A549 (cell line): ENCODE results near the gene ANKS1B. TPM values are rescaled to one million over a fixed set of nuclear protein-coding genes. Genes with fewer than 3 reads are reported as not detected.

Experiments used
- ATAC-seq, 2 experiments: fragments of 200-7000 bp in 1 of 2; fragments of >200 bp in 1 of 2; cut with Nextera tagmentation in 1 of 2; cut with Tn5 transposase in 1 of 2; 3 replicates each; pipeline versions ENCODE4 v1.8.0 to v1.9.1; 2018 to 2020; ENCODE audit warnings: mild to moderate bottlenecking in 1 of 2, moderate library complexity in 1 of 2
- CTCF ChIA-PET: fragments of 300-600 bp; sonication (Branson Sonifier 250); formaldehyde crosslinking; extraction: SDS; loops from one replicate; lab custom pipeline; 2021; ENCODE audit warnings: antibody characterized with exemption, inconsistent platforms; lab: Yijun Ruan, JAX
- POLR2A ChIA-PET: fragments of 350-600 bp; formaldehyde crosslinking; extraction: SDS; loops from one replicate; lab custom pipeline; 2021; ENCODE audit warnings: antibody characterized with exemption, inconsistent platforms; lab: Yijun Ruan, JAX
- DNase-seq, 2 experiments: peaks; one replicate each; pipeline versions ENCODE4 v3.0.0 to v3.0.0-alpha.2; 2011 to 2016; ENCODE audit warnings: low read depth in 1 of 2, low spot score in 1 of 2
- FAIRE-seq: peaks from 2 replicates; lab custom pipeline; 2011; peaks lifted over from hg19 to GRCh38; lab: Jason Lieb, UNC
- H3K27ac ChIP-seq, 2 experiments: fragments of >200 bp; sonication (Bioruptor Twin); formaldehyde crosslinking; 3 replicates each; pipeline ENCODE4 v1.5.1; 2016 to 2017
- H3K4me1 ChIP-seq: fragments of >200 bp; sonication (Bioruptor Twin); formaldehyde crosslinking; 3 replicates; pipeline ENCODE4 v1.6.1; 2016
- H3K4me2 ChIP-seq: fragments of >200 bp; sonication (Bioruptor Twin); formaldehyde crosslinking; 3 replicates; pipeline ENCODE4 v1.6.1; 2016
- H3K4me3 ChIP-seq: fragments of >200 bp; sonication (Bioruptor Twin); formaldehyde crosslinking; 3 replicates; pipeline ENCODE4 v1.5.1; 2016
- H3K9me3 ChIP-seq: fragments of >200 bp; sonication (Bioruptor Twin); formaldehyde crosslinking; 3 replicates; pipeline ENCODE4 v1.6.1; 2016
- CBX8 ChIP-seq: fragments of 200-600 bp; sonication (generic); IDR thresholded peaks from 2 replicates; pipeline ENCODE4 v1.6.1; 2016
- CEBPB ChIP-seq, 2 experiments: fragments of >200 bp in 1 of 2; sonication (Bioruptor Twin) in 1 of 2; formaldehyde crosslinking in 1 of 2; IDR thresholded peaks; 2 replicates each; pipeline ENCODE4 v1.6.1; 2012 to 2016
- CHD2 ChIP-seq: fragments of 150-350 bp; IDR thresholded peaks from 2 replicates; pipeline ENCODE4 v1.6.1; 2014; ENCODE audit warnings: low read length; ENCODE audit not compliant: partially characterized antibody
- EHMT2 ChIP-seq: fragments of 200-600 bp; sonication (generic); IDR thresholded peaks from 2 replicates; pipeline ENCODE4 v1.6.1; 2016; ENCODE audit warnings: antibody characterized with exemption, low read depth, mild to moderate bottlenecking, moderate library complexity
- ESRRA ChIP-seq: fragments of 150-350 bp; IDR thresholded peaks from 2 replicates; pipeline ENCODE4 v1.6.1; 2014; ENCODE audit warnings: mild to moderate bottlenecking, low read length, borderline replicate concordance
- FOSL2 ChIP-seq, 2 experiments: fragments of 450-650 bp in 1 of 2; fragments of >200 bp in 1 of 2; sonication (Bioruptor Twin) in 1 of 2; formaldehyde crosslinking; IDR thresholded peaks; 2 replicates each; pipeline versions ENCODE4 v1.5.0 to v1.6.1; 2016 to 2020; ENCODE audit warnings: mild to moderate bottlenecking in 1 of 2, moderate library complexity in 1 of 2
- HDAC2 ChIP-seq: fragments of 200-600 bp; sonication (generic); IDR thresholded peaks from 2 replicates; pipeline ENCODE4 v1.6.1; 2016
- HOXA7 ChIP-seq: fragments of 250-450 bp; sonication (Bioruptor Pico); IDR thresholded peaks from 2 replicates; pipeline ENCODE4 v1.5.0; 2020; ENCODE audit warnings: mild to moderate bottlenecking, moderate library complexity
- HOXB13 ChIP-seq: fragments of 250-450 bp; sonication (Bioruptor Pico); IDR thresholded peaks from 2 replicates; pipeline ENCODE4 v1.5.0; 2020; ENCODE audit warnings: low read depth, mild to moderate bottlenecking, moderate library complexity
- JUNB ChIP-seq: fragments of >200 bp; sonication (Bioruptor Twin); formaldehyde crosslinking; IDR thresholded peaks from 2 replicates; pipeline ENCODE4 v1.6.1; 2016
- MAFK ChIP-seq: fragments of 450-650 bp; IDR thresholded peaks from 2 replicates; pipeline ENCODE4 v1.6.1; 2014; ENCODE audit not compliant: partially characterized antibody
- MYC ChIP-seq: IDR thresholded peaks from 2 replicates; pipeline ENCODE4 v1.6.1; 2012; ENCODE audit warnings: mild to moderate bottlenecking, inconsistent platforms, low read length, improper control_type of control experiment, borderline replicate concordance
- NPAS2 ChIP-seq: fragments of 250-450 bp; sonication (Bioruptor Pico); IDR thresholded peaks from 2 replicates; pipeline ENCODE4 v1.8.0; 2022; ENCODE audit warnings: mild to moderate bottlenecking, moderate library complexity, borderline replicate concordance
- RCOR1 ChIP-seq: fragments of 150-350 bp; IDR thresholded peaks from 2 replicates; pipeline ENCODE4 v1.6.1; 2014; ENCODE audit warnings: antibody characterized with exemption, low read length, low read depth
- SMC3 ChIP-seq: fragments of >200 bp; sonication (Bioruptor Twin); formaldehyde crosslinking; IDR thresholded peaks from 3 replicates; pipeline ENCODE4 v1.6.1; 2018; ENCODE audit warnings: inconsistent platforms
- TFCP2L1 ChIP-seq: fragments of 250-450 bp; sonication (Bioruptor Pico); IDR thresholded peaks from 2 replicates; pipeline ENCODE4 v1.5.0; 2021; ENCODE audit warnings: mild to moderate bottlenecking
- ZC3H11A ChIP-seq: fragments of 450-650 bp; IDR thresholded peaks from 2 replicates; pipeline ENCODE4 v1.6.1; 2014; ENCODE audit warnings: antibody characterized with exemption, mild to moderate bottlenecking
- ZNF302 ChIP-seq: fragments of 250-450 bp; sonication (Bioruptor Pico); IDR thresholded peaks from 2 replicates; pipeline ENCODE4 v1.9.0; 2021; ENCODE audit warnings: inconsistent platforms, mild to moderate bottlenecking, moderate library complexity
- WGBS: methylation state at CpG from one replicate; pipeline ENCODE4 v1.1.6; 2017; ENCODE audit errors: missing lambda C conversion rate; 5-methylcytosine and 5-hydroxymethylcytosine counted together
- polyA plus RNA-seq, 4 experiments: library from polyadenylated mRNA; depleted of rRNA in 3 of 4; stranded (reverse); fragments of >200 nt; fragmentation: RNase III in 1 of 4; extraction: RNeasy Plus Mini Kit Qiagen cat#74134 plus additional on column Dnase treatment in 1 of 4; gene quantifications; 2 replicates in 3 of 4; 3 replicates in 1 of 4; pipeline ENCODE4 v1.2.3, GENCODE V29; 2011 to 2017
- TF ChIP-seq, protein P1 (sequence below): fragments of 250-450 bp; sonication (Bioruptor Pico); IDR thresholded peaks from 2 replicates; pipeline ENCODE4 v1.5.0; 2021; ENCODE audit warnings: mild to moderate bottlenecking, moderate library complexity, borderline replicate concordance
- TF ChIP-seq, protein P2 (sequence below): IDR thresholded peaks from 2 replicates; pipeline ENCODE4 v1.6.1; 2012
- TF ChIP-seq, protein P3 (sequence below): fragments of >200 bp; sonication (Bioruptor Twin); formaldehyde crosslinking; IDR thresholded peaks from 2 replicates; pipeline ENCODE4 v1.6.1; 2016

The ANKS1B gene
- polyA plus RNA-seq, 2 of the 4 experiments (the other 2 are of a cell fraction), result 1.5 to 2.2 TPM

DNA sequence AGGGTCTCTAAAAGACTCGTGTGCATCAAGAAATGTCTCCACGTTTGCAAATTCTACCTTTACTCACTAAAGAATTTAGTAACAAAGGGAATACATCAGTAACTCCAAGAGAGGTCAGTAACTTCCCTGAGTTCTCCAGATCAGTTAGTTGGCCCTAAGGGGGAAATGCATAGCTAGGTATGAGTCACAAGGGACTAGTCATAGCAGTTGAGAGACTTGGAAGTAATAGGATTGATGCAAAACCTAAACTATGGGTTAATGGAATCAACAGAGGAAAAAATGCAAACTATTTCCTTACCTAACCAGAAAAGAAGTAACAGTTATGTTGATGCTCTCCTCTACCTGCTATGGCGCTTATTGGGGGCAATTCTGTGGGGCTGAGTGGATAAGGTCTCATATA lies 486.0 kb downstream of the ANKS1B start:
- no peak for FAIRE-seq
- no peak overlapping the region for H3K4me3 ChIP-seq
- TF ChIP-seq FOSL2 (IDR thresholded peaks at IDR 0.05), result no peak
- TF ChIP-seq FOSL2 (CRISPR knock-in tag; IDR thresholded peaks at IDR 0.05), result peak; percentile 26; the same call in 1 of the 2 replicates
- no peak for TF ChIP-seq TFCP2L1 (CRISPR knock-in tag)
- TF ChIP-seq, all 56 proteins: peak for 1
- ATAC-seq, result no peak; a peak in 1 of 6 replicates
- Histone ChIP-seq H3K9me3 (no peaks in the 10 kb centered on the region), H3K4me2 (0 out of 3 replicates have a peak overlapping the region, but pooled peaks have one; percentile 25), H3K27ac (no peak overlapping the region), H3K4me1 (peaks cover 4% of the 10 kb centered on the region; the same call in 1 of the 3 replicates)
- ChIA-PET CTCF (no interaction called here), POLR2A (no interaction called here)
- peak; percentile 12 to 16 for DNase-seq
- 0% methylated on average over 3 of the region's 3 CpGs for WGBS

DNA sequence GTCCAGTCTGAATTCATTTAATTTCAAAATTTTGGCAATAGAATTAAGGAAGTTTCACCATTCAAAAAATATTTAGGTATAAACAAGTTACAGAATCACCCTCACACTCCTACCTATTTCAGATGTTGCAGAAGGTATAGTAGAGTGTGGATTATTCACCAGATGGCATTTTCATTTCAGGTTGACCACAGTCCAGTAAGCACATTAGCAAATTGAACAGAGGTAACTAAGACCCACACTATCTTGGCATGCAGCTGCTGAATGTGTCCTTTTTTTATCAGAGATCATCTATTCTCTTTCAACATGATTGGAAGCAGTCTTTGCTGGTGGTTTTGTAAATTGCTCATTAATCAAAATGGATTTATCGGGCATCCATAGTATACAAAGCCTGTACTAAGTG lies 488.9 kb downstream of the ANKS1B start:
- FAIRE-seq, result no peak
- DNase-seq, result no peak
- no peak overlapping the region for H3K4me3 ChIP-seq
- no peak overlapping the region for H3K27ac ChIP-seq
- no peak for TF ChIP-seq NPAS2 (CRISPR knock-in tag)
- CTCF ChIA-PET, result no interaction called here
- H3K4me1 ChIP-seq, result peaks cover 4% of the 10 kb centered on the region; the same call in 1 of the 3 replicates
- POLR2A ChIA-PET, result no interaction called here
- 8% methylated on average over 1 of the region's 1 CpG for WGBS
- ATAC-seq, result no peak
- no peak overlapping the region for H3K4me2 ChIP-seq
- no peaks in the 10 kb centered on the region for H3K9me3 ChIP-seq

DNA sequence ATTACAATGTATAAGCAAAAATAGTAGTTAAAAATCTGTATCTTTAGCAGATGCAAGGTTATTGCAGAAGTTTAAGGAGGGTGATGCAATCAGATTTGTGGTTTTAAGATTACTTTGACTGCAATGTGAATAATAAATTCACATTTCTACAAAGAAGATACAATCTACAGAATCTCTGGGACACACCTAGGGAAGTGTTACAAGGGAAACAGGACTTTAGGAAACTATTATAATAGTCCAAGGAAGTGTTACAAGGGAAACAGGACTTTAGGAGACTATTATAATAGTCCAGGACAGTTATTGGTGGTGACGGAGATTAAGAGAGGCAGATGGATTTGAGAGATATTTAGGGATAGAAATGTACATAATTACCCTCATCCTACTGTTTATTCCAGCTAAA lies 491.5 kb downstream of the ANKS1B start:
- ChIA-PET CTCF (no interaction called here), POLR2A (no interaction called here)
- Histone ChIP-seq H3K4me1 (no peaks in the 10 kb centered on the region), H3K4me2 (no peak overlapping the region), H3K27ac (no peak overlapping the region), H3K9me3 (no peaks in the 10 kb centered on the region)
- FAIRE-seq, result no peak
- no peak for ATAC-seq
- no peak for DNase-seq
- TF ChIP-seq CHD2, result no peak
- TF ChIP-seq, protein P1, sequence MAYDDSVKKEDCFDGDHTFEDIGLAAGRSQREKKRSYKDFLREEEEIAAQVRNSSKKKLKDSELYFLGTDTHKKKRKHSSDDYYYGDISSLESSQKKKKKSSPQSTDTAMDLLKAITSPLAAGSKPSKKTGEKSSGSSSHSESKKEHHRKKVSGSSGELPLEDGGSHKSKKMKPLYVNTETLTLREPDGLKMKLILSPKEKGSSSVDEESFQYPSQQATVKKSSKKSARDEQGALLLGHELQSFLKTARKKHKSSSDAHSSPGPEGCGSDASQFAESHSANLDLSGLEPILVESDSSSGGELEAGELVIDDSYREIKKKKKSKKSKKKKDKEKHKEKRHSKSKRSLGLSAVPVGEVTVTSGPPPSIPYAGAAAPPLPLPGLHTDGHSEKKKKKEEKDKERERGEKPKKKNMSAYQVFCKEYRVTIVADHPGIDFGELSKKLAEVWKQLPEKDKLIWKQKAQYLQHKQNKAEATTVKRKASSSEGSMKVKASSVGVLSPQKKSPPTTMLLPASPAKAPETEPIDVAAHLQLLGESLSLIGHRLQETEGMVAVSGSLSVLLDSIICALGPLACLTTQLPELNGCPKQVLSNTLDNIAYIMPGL (CRISPR knock-in tag), result no peak
- no peak for TF ChIP-seq FOSL2 (IDR thresholded peaks at IDR 0.05)
- no peak for TF ChIP-seq FOSL2 (CRISPR knock-in tag; IDR thresholded peaks at IDR 0.05)
- no peak for TF ChIP-seq ESRRA
- TF ChIP-seq, all 56 proteins: peak for 0
- H3K4me3 ChIP-seq, result no peak overlapping the region
- WGBS, result 26% methylated on average over 1 of the region's 1 CpG

DNA sequence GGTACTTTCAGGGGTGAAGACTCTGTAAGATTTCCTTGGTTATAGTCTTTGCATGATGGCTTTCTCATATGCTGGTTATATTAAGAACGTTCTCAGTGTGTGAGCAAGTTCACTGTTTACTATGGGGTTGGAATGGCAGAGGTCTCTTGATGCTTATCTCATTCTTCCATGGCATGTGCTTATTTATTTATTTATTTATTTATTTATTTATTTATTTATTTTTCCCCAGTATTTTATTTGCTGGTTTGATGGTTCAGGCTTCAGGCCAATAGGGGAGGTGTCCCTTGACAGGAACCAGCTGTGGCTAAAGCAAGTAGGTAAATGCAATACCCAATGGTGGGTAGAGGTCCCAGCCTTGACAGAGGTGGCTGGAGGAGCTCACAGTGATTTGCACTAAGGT lies 498.5 kb downstream of the ANKS1B start:
- no peak overlapping the region for H3K4me2 ChIP-seq
- WGBS, result 3% methylated on average over 1 of the region's 1 CpG
- TF ChIP-seq EHMT2 (no peak), ZC3H11A (peak; percentile 88)
- ChIA-PET POLR2A (no interaction called here), CTCF (no interaction called here)
- no peak overlapping the region for H3K4me3 ChIP-seq
- DNase-seq, result no peak
- peaks cover 3% of the 10 kb centered on the region; the same call in 1 of the 3 replicates for H3K9me3 ChIP-seq
- H3K4me1 ChIP-seq, result no peaks in the 10 kb centered on the region
- H3K27ac ChIP-seq, result no peak overlapping the region
- no peak for FAIRE-seq
- ATAC-seq, result no peak

DNA sequence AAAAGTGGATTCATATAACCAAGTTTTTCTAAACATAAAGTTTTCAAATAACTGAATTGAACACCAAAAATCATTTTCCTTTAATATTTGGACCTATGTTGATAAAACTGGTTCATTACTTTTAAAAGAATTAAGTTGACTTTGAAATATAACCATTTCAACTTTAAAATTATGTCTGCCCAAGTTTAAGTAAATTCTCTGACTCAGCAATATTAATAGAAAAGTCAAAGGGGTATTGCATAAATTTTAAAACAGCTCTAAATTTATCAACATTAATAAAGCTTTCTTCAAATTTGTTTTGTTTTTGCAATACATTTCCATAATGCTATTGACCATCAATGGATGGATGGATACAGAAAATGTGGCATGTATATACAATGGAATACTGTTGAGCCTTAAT lies 505.6 kb downstream of the ANKS1B start:
- Histone ChIP-seq H3K4me2 (no peak overlapping the region), H3K27ac (no peak overlapping the region), H3K4me1 (no peaks in the 10 kb centered on the region), H3K9me3 (peaks cover 3% of the 10 kb centered on the region; the same call in 1 of the 3 replicates), H3K4me3 (no peak overlapping the region)
- CTCF ChIA-PET, result interaction anchor here (1.3 kb wide), 1 partner anchor 435 kb away, joined by 3 read pairs; no protein-coding TSS in a partner anchor
- ATAC-seq, result no peak
- POLR2A ChIA-PET, result no interaction called here
- TF ChIP-seq CEBPB (IDR thresholded peaks at IDR 0.05) (no peak), MAFK (peak; percentile 91)
- DNase-seq, result no peak
- FAIRE-seq, result no peak

DNA sequence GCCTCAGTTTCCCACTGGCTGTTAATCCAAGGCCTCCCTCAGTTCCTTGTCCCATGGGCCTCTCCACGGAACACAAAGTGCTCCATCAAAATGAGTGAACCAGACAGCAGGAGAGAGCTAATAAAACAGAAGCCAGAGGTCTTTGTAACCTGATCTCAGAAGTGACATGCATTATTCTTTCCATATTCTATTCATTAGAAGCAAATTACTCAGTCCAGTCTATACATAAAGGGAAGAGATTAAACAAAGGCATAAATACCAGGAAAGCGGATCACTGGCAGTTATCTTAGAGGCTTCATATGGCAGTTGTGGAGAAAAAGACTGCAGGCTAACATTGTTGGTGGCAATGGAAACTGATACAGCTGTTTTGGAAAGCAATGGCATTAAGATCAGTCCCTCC lies 507.8 kb downstream of the ANKS1B start:
- ChIA-PET CTCF (interaction anchor here (1.1 kb wide), 1 partner anchor 231 kb away, joined by 3 read pairs; no protein-coding TSS in a partner anchor), POLR2A (no interaction called here)
- no peak overlapping the region for H3K4me3 ChIP-seq
- FAIRE-seq, result no peak
- H3K4me1 ChIP-seq, result no peaks in the 10 kb centered on the region
- no peak for DNase-seq
- H3K4me2 ChIP-seq, result no peak overlapping the region
- no peak overlapping the region for H3K27ac ChIP-seq
- ATAC-seq, result no peak
- 26% methylated on average over 2 of the region's 2 CpGs for WGBS
- no peaks in the 10 kb centered on the region for H3K9me3 ChIP-seq
- TF ChIP-seq RCOR1 (no peak), HOXA7 (no peak), ZNF302 (CRISPR knock-in tag) (no peak), HOXB13 (CRISPR knock-in tag) (no peak), SMC3 (no peak), JUNB (no peak), HDAC2 (no peak), CBX8 (no peak), MYC (no peak), FOSL2 (IDR thresholded peaks at IDR 0.05) (no peak), FOSL2 (CRISPR knock-in tag; IDR thresholded peaks at IDR 0.05) (no peak)
- TF ChIP-seq, protein P2, sequence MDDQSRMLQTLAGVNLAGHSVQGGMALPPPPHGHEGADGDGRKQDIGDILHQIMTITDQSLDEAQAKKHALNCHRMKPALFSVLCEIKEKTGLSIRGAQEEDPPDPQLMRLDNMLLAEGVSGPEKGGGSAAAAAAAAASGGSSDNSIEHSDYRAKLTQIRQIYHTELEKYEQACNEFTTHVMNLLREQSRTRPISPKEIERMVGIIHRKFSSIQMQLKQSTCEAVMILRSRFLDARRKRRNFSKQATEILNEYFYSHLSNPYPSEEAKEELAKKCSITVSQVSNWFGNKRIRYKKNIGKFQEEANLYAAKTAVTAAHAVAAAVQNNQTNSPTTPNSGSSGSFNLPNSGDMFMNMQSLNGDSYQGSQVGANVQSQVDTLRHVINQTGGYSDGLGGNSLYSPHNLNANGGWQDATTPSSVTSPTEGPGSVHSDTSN, result no peak
- TF ChIP-seq, protein P3, sequence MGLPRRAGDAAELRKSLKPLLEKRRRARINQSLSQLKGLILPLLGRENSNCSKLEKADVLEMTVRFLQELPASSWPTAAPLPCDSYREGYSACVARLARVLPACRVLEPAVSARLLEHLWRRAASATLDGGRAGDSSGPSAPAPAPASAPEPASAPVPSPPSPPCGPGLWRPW, result no peak
